GM12865 (cell line): Measurements from ENCODE around the gene FAS.

ENCODE experiments used
- DNase-seq: peaks from one replicate; pipeline ENCODE4 v3.0.0; 2010; ENCODE audit warnings: low read depth
- H3K4me3 ChIP-seq: 2 replicates; pipeline ENCODE4 v1.5.1; 2011; ENCODE audit warnings: mild to moderate bottlenecking, low read depth, low read length, control low read depth
- TF ChIP-seq, protein P1 (sequence below): IDR thresholded peaks from 2 replicates; pipeline ENCODE4 v1.5.1; 2011; ENCODE audit warnings: low read length, control low read depth, low read depth, inconsistent platforms; ENCODE audit not compliant: insufficient read depth; ENCODE audit errors: missing control alignments

FAS gene

DNA sequence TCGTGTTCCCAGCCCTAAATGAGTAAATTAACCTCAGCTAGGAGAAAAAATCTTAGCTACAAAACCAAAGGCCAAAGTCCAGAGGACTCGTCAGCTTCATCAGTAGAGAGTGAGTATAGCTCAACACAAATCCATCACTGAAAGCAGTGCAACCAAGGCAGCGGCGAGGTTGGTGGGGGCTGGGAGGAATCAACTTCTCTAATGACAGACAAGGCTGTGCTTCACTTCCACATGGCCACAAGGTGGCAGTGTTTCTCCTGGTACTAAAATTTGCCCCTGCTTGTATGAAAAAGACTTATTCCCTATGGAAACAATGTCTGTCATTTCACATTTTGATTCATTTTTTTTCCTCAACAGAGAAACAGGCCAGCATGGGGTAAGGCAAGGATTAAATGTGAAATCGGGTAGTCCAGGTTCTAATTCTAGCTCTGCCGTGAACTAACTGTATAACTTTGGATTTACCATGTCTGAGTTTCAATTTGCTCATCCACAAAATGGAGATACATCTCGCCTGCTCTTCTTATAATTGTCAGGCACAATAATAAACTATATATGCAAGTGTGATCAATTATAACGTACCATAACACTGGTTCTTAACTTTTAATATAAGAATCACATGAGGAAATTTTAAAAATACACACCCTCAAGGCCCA lies 39.3 kb downstream of the FAS start:
- H3K4me3 ChIP-seq = no peak overlapping the region
- peak; percentile 76 for DNase-seq
- TF ChIP-seq, protein P1, sequence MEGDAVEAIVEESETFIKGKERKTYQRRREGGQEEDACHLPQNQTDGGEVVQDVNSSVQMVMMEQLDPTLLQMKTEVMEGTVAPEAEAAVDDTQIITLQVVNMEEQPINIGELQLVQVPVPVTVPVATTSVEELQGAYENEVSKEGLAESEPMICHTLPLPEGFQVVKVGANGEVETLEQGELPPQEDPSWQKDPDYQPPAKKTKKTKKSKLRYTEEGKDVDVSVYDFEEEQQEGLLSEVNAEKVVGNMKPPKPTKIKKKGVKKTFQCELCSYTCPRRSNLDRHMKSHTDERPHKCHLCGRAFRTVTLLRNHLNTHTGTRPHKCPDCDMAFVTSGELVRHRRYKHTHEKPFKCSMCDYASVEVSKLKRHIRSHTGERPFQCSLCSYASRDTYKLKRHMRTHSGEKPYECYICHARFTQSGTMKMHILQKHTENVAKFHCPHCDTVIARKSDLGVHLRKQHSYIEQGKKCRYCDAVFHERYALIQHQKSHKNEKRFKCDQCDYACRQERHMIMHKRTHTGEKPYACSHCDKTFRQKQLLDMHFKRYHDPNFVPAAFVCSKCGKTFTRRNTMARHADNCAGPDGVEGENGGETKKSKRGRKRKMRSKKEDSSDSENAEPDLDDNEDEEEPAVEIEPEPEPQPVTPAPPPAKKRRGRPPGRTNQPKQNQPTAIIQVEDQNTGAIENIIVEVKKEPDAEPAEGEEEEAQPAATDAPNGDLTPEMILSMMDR = peak; percentile 85

DNA sequence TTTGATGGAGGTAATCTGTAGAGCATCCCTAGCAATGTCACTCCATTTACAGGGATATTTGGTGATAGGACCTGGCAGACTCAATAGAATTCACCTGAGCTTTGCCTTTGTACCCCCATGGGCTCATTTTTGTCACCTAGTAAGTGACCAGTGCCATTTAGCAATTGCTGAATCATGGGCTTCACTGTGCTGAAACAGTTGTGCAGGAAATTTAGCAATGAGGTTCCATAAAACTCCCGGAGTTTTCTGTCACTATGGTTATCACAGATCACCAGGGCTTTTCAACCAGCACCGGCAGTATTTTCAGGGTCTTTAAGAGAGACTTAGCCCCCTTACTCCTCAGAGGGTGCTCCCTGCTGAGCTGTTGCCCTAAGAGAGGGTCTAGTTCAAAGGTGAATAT lies 40.2 kb downstream of the FAS start:
- no peak overlapping the region for H3K4me3 ChIP-seq
- TF ChIP-seq, protein P1 = no peak
- DNase-seq = no peak

DNA sequence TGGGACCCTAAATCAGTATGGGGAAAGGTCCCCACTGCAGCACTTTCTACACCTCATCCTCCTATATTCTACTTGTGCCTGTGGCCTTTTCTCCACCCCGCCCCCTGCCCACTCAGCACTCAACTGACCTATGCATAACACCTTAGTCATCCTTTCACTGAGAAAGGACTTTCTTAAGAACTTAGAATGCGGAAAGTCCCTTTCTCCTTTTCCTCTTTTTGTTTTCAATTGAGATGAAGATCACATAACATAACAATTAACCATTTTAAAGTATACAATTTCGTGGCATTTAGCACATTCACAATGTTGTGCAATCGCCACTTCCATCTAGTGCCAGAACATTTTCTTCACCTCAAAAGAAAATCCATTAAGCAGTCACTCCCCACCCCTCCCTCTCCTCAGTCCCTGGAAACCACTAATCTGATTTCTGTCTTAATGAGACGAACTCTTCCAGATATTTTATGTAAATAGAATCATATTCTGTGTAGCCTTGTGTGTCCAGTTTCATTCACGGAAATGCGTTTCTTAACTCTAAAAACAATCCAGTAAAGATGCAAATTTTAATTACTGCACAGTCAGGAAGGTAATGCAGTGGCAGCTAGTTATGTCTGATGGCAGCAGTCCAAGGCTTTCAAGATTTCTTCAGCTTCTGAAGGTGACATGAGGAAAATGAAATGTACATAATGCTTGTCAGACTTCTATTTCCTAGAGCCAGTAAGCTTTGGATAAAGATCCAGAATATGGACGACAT lies 41.7 kb downstream of the FAS start:
- DNase-seq = peak; percentile 69
- H3K4me3 ChIP-seq = no peak overlapping the region
- TF ChIP-seq, protein P1 = no peak

DNA sequence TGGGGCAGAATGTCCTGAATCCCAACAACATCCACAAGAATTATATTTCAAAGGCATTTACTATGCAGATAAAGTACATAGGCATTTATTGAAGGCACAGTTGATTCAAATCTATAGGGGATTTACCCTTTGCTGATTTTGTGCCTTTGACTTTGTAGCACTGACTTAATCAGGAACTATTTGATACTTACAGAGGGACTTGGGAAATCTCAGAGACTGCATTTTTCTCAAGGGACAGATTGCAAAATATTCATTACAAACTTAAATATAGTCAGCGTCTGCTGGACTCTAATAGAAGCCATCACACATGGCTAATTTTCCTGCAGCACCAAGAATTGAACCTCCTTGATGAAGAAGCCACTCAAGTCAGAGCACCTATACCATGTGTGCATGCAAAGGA lies 44.9 kb downstream of the FAS start:
- no peak overlapping the region for H3K4me3 ChIP-seq
- TF ChIP-seq, protein P1 = no peak
- no peak for DNase-seq

DNA sequence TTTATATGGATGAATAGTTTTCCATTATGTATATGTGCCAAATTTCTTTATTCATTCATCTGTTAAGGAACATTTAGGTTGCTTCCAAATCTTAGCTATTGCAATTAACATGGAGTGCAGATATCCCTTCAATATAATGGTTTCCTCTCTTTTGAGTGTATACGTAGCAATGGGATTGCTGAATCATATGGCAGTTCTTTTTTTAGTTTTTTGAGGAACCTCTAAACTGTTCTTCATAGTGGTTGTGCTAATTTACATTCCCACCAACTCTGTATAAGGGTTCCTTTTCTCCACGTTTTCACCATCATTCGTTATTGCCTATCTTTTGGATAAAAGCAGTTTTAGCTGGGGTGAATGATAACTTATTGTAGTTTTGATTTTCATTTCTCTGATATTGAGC lies 46.5 kb downstream of the FAS start:
- DNase-seq = no peak
- TF ChIP-seq, protein P1 = no peak

DNA sequence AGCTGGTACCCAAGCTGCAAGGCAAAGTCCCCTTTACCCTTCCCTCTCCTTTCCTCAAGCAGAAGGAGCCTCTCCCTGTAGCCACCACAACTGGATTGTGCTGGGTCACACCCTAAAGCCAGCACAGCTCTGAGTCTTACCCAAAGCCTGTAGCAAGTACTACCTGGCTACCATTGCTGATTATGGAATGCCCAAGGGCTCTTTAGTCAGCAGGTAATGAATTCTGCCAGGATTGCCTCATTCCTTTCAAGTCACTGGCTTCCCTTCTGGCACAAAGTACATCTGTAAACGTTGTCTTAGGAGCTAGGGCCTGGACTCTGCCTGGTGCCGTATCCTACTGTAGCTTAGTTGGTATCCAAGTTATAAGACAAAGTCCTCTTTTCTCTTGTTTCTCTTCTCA lies 52.0 kb downstream of the FAS start:
- TF ChIP-seq, protein P1 = no peak
- no peak for DNase-seq
- H3K4me3 ChIP-seq = no peak overlapping the region

More for the DNA sequence above, 46.5 kb downstream of the FAS start:
- no peak overlapping the region for H3K4me3 ChIP-seq
